Measurements from ENCODE around the gene NCKAP1.

NCKAP1 gene

DNA sequence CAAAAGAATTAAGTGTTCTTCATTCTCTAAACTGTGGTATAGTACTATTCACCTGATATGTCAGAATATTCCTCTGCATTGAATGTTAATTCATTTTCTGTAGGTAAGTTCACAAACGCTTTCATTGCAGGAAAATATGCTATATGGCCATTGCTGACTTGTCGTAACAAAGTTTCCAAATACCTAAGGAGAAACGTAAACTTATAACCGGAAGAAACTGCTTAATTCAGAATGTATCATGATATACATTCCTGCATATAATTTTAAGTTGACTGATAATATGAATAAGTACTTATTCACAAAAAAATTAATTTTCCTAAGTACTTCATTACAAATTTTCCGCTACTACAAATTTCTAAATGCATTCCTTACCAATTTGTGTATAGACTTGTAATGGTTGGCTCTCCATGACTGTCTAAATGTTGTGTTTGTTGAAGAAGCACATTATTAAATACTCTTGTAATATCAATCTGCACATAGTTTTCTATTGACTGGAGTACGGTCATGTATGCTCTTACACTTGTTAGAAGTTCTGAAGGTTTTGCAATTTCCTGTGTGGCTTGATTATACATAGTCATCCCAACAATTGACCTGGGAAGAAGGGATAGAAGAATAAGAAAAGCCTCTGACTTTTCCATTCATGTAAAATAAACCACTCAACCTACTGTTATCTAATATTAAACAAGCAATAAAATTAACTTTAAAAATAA lies 85.4 kb downstream of the NCKAP1 start:
- in situ Hi-C loops (cut with HindIII; ENCODE audit: low sequenced_read_pairs) = no loop called here

DNA sequence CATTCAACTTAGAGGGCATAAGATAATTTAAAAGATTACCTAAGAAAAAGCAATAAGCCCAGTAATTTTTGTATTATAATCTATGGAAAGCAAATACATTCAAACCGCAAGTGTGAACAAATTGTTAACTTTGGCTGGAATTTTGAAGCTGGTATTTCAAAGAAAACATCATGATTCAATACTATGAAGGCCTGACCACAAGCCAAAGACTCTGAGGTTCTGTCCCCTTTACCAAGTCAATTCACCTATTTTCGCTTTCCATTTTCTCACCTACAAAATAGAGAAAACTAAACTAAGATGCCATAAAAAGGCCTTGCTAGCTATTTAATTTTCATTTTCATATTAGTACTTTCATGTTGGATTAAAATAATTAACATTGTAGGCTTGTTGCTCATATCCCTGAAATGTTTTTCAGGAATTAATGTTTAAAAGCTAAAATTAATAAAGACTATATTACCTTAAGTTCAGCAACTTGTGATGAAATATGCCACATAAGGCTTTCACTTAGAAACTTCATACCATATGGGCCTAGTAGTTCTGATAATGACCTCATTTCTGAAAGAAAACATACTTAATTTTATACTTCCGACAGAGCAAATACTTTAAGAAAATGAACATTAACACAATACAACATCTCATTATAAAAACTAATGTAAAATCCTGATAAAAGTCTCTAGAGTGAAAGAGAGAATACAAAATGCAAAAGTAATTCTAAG lies 86.2 kb downstream of the NCKAP1 start:
- in situ Hi-C loops (cut with HindIII; ENCODE audit: low sequenced_read_pairs) = no loop called here

DNA sequence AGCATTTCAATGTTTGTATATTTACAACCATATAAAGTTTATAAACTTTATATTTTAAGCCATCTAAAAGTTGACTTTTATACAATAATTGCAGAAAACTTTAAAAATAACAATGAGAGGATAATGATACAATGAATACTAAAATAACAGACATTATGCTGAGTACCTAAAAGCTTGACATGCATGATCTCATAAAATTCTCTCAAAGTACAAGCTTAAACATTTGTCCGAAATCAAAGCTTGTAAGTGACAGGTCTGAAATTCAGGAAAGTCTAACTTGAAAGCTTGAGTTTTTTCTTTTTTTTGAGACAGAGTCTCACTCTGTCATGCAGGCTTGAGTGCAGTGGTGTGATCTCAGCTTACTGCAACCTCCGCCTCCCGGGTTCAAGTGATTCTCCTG lies 87.7 kb downstream of the NCKAP1 start:
- in situ Hi-C loops (cut with HindIII; ENCODE audit: low sequenced_read_pairs) = no loop called here

- in situ Hi-C loops (cut with HindIII; ENCODE audit: low sequenced_read_pairs) = no loop called here
Observed at GRCh38 chr2:182949572-182950189, 88.6 kb downstream of the NCKAP1 start.

DNA sequence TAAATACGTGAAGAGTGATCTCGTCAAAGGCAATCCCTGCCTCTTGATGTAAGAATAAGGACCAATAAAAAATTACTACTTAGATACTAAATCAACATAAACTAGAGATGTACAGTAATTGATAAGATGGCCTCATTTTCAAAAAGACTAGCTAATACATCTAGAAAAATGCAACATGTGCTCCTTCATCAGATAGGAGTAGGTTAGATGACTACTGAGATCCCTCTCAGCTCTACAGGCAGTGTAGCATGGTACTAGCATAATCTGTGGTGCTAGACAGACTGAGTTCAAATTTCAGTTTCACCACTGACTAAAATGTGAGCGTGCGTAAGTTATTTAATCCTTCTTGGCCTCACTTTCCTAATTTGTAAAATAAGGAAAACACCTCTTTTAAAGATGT lies 89.2 kb downstream of the NCKAP1 start:
- in situ Hi-C loops (cut with HindIII; ENCODE audit: low sequenced_read_pairs) = no loop called here

DNA sequence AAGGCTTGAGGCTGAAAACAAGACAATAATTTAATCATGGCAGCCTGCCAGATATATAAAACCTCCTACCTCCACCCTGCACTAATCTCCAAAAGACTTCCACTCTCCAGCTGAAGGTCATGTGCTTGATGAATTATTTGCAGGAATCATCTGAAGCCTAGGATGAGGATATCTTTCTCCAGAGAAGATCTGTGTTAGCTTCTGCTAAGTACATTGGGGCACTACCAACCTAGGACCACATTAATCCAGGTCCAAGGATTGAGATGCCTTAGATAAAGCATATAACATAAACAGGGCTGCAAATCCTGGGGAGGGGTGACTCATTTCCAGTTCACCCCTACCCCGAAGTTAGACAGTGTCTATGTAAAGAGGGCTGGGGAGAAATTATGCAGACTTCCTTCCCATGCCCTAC lies 91.3 kb downstream of the NCKAP1 start:
- in situ Hi-C loops (cut with HindIII; ENCODE audit: low sequenced_read_pairs) = no loop called here

DNA sequence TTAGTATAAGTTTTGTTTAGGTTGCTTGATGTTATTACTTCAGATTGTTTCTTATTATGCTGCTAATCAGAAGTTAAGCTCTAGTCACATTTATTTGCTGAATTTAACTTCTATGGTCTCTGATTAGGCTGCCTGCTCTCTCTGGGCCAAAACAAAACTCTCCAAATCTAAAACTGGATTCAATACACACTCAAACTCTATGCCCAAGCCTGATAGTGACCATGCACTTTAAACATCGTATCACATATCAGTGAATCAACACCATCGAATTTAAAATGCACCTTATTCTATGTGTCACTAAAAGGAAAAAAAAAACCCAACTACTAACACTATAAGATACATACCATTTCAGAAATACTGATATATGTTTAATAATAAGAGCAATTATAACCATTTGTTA lies 94.9 kb downstream of the NCKAP1 start:
- in situ Hi-C loops (cut with HindIII; ENCODE audit: low sequenced_read_pairs) = no loop called here

- in situ Hi-C loops (cut with HindIII; ENCODE audit: low sequenced_read_pairs) = no loop called here
Observed at GRCh38 chr2:182942756-182943155, 95.5 kb downstream of the NCKAP1 start.

DNA sequence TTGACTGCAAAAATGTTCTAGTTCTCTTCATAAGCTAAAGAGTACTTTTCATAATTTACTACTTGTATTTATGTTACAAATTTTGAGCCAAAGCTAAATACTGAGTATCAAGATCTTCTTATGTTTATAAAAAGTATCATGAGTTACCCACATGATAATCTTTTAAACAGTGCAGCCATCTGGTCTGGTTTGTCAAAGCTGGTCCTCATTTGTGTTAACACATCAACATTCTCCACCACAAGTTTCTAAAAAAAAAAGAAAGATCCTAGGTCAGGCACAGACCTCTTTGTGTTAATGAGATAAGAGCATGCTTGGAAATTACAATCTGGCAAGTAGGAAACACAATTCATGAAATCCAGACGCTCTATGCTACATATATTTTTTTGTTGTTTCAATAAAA lies 96.3 kb downstream of the NCKAP1 start:
- in situ Hi-C loops (cut with HindIII; ENCODE audit: low sequenced_read_pairs) = no loop called here

- in situ Hi-C loops (cut with HindIII; ENCODE audit: low sequenced_read_pairs) = no loop called here
Observed at GRCh38 chr2:182941121-182941722, 97.0 kb downstream of the NCKAP1 start.

DNA sequence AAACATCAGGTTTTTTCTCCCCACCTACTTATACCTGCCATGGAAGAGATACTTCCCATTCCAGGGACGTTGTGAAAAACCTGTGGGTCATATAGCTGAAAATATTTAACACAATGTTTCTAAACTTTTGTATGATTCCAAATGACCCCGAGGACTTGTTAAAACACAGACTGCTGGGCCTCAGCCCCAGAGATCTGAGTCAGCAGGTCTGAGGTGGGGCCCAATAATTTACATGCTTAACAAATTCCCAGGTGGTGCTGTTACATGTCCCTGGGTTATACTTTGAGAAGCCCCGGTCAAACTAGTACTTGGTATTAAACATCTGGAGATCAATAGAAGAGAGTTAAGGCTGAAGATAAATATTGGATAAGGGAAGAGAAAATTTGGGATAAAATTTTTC lies 100.4 kb downstream of the NCKAP1 start:
- in situ Hi-C loops (cut with HindIII; ENCODE audit: low sequenced_read_pairs) = no loop called here

DNA sequence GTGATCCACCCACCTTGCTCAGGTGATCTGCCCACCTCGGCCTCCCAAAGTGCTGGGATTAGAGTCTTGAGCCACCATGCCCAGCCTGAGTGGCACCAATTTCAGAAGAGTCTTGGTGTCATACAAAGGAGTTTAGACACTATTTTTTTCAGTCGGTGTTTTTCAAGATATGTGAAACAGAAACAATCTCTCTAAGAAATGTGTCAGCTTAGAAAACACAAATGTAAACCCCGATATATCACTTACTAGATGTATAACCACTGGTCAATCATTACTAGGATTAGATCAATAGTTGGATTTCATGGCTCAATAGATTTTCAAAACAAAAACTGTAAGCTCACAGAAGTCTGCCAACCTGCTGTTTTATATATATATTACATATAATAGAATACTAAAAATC lies 104.6 kb downstream of the NCKAP1 start:
- in situ Hi-C loops (cut with HindIII; ENCODE audit: low sequenced_read_pairs) = no loop called here

- in situ Hi-C loops (cut with HindIII; ENCODE audit: low sequenced_read_pairs) = no loop called here
Observed at GRCh38 chr2:182929972-182930371, 108.3 kb downstream of the NCKAP1 start.

DNA sequence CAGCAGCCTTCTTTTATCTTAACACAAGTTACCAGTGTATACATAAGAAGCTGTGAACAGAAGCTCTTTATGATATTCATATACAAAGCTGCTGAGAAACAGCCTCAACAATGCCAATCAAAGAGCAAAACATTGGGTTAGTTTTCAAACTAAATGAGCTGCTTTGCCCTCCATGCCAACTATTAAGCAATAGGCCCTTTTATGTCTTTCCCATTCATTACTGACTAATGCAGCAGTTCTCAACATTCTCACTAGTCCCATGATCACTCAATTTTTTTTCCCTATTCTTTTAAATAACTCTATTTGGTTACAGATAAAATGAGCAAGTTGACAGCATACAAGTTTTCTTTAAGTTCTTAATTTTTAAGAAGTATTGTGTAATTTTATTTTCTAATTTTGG lies 114.0 kb downstream of the NCKAP1 start:
- in situ Hi-C loops (cut with HindIII; ENCODE audit: low sequenced_read_pairs) = no loop called here

DNA sequence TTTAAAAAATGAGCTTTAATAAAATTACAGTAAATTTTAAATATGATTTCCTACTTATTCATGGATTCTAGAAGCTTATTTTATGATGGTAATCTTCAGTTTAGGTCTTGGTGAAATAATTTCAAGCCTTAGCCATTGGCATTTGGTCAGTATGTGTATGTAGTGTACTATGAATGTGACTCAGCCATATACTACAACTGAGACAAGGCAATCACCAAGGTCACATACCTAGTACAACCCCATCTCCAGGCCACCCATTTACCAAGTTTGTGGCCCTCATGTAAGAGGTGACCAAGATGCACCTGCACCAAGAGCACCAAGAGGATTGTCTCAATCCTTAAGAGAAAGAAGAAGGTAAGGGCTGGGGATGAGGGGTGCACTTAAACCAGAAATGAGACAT lies 117.0 kb downstream of the NCKAP1 start:
- in situ Hi-C loops (cut with HindIII; ENCODE audit: low sequenced_read_pairs) = no loop called here

- in situ Hi-C loops (cut with HindIII; ENCODE audit: low sequenced_read_pairs) = no loop called here
Observed at GRCh38 chr2:182920631-182921056, 117.6 kb downstream of the NCKAP1 start.

DNA sequence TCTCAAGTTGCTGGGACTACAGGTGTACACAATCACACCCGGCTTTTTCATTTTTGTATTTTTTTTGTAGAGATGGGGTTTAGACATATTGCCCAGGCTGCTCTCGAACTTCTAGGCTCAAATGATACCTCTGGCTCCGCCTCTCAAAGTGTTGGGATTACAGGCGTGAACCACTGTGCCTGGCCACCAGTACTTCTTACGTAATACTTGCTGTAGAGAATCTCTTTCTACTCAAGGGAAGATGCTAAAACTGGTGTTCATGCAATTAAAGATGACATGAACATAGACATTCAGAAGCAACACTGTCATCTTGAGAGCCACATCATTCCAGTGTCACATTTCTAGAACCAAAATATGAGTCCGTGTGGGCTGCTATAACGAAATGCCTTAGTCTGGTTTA lies 118.2 kb downstream of the NCKAP1 start:
- in situ Hi-C loops (cut with HindIII; ENCODE audit: low sequenced_read_pairs) = no loop called here

GRCh38 chr2:182918961-182919652 lies 119.2 kb downstream of the NCKAP1 start:
- in situ Hi-C loops (cut with HindIII; ENCODE audit: low sequenced_read_pairs) = no loop called here

GRCh38 chr2:182917924-182918323 lies 120.3 kb downstream of the NCKAP1 start:
- in situ Hi-C loops (cut with HindIII; ENCODE audit: low sequenced_read_pairs) = no loop called here

DNA sequence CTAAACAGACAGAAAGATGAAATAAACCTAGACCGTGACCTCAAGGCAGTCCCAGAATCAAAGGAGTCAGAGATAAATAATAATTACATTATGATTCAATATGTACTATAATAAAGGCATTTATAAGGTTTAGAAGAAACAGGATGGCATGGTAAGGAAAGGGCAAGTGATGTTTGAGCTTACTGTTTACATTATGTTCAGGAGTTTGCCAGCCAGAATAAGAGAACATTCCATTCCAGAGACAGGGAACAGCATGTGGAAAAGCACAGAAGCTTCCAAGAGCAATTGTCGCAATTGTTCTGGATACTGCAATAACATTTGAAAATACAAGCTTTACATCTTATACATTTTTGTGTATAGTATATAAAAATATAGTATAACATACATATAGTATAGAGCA lies 121.8 kb downstream of the NCKAP1 start:
- in situ Hi-C loops (cut with HindIII; ENCODE audit: low sequenced_read_pairs) = no loop called here
